H9 (cell line): ENCODE data around the gene CPLX4. TPM values are rescaled to one million over a fixed set of nuclear protein-coding genes. Genes with fewer than 3 reads are reported as not detected.

Experiments
- DNase-seq: peaks from one replicate; pipeline ENCODE4 v3.0.0-alpha.2; 2017
- H2AFZ ChIP-seq: one replicate; pipeline ENCODE4 v1.6.1; 2013; ENCODE audit warnings: mild to moderate bottlenecking, low read length, control low read depth, moderate library complexity
- H2AK5ac ChIP-seq: 2 replicates; pipeline ENCODE4 v1.6.1; 2013; ENCODE audit warnings: low read length, control low read depth, mixed read lengths; ENCODE audit not compliant: insufficient read length
- H2BK120ac ChIP-seq: one replicate; pipeline ENCODE4 v1.6.1; 2013; ENCODE audit warnings: low read depth, mild to moderate bottlenecking, low read length, control low read depth, inconsistent platforms; ENCODE audit not compliant: poor library complexity, severe bottlenecking
- H2BK12ac ChIP-seq: 2 replicates; pipeline ENCODE4 v1.6.1; 2013; ENCODE audit warnings: low read length, control low read depth, mixed read lengths, low read depth; ENCODE audit not compliant: insufficient read length
- H2BK15ac ChIP-seq: 2 replicates; pipeline ENCODE4 v1.6.1; 2013; ENCODE audit warnings: low read depth, low read length, control low read depth
- H2BK20ac ChIP-seq: one replicate; pipeline ENCODE4 v1.6.1; 2013; ENCODE audit warnings: low read depth, mild to moderate bottlenecking, low read length, control low read depth, inconsistent platforms; ENCODE audit not compliant: poor library complexity, severe bottlenecking
- H2BK5ac ChIP-seq: 2 replicates; pipeline ENCODE4 v1.6.1; 2013; ENCODE audit warnings: low read length, control low read depth, mixed read lengths; ENCODE audit not compliant: insufficient read length
- H3K14ac ChIP-seq: 2 replicates; pipeline ENCODE4 v1.6.1; 2013; ENCODE audit warnings: low read length, control low read depth; ENCODE audit not compliant: insufficient read depth
- H3K18ac ChIP-seq: 2 replicates; pipeline ENCODE4 v1.6.1; 2013; ENCODE audit warnings: low read depth, mild to moderate bottlenecking, mixed read lengths, low read length, control low read depth; ENCODE audit not compliant: insufficient read length
- H3K23ac ChIP-seq: 2 replicates; pipeline ENCODE4 v1.6.1; 2013; ENCODE audit warnings: low read length, control low read depth, mixed read lengths, low read depth; ENCODE audit not compliant: insufficient read length
- H3K23me2 ChIP-seq: 2 replicates; pipeline ENCODE4 v1.6.1; 2013; ENCODE audit warnings: low read depth, mild to moderate bottlenecking, mixed read lengths, low read length, control low read depth; ENCODE audit not compliant: insufficient read length, poor library complexity, severe bottlenecking
- H3K27ac ChIP-seq: 2 replicates; pipeline ENCODE4 v1.5.1; 2013; ENCODE audit warnings: low read length, control low read depth, mixed read lengths, low read depth; ENCODE audit not compliant: insufficient read length
- H3K27me3 ChIP-seq: 2 replicates; pipeline ENCODE4 v1.6.1; 2013; ENCODE audit warnings: low read length, control low read depth, inconsistent platforms; ENCODE audit not compliant: insufficient read depth
- H3K4ac ChIP-seq: 2 replicates; pipeline ENCODE4 v1.6.1; 2013; ENCODE audit warnings: low read depth, mild to moderate bottlenecking, control low read depth, inconsistent platforms, low read length, moderate library complexity
- H3K4me1 ChIP-seq: 2 replicates; pipeline ENCODE4 v1.6.1; 2013; ENCODE audit warnings: low read length, control low read depth, inconsistent platforms; ENCODE audit not compliant: insufficient read depth
- H3K4me2 ChIP-seq: 2 replicates; pipeline ENCODE4 v1.6.1; 2013; ENCODE audit warnings: low read length, control low read depth, mixed read lengths; ENCODE audit not compliant: insufficient read length, insufficient read depth
- H3K56ac ChIP-seq: 2 replicates; pipeline ENCODE4 v1.6.1; 2013; ENCODE audit warnings: low read depth, mild to moderate bottlenecking, mixed read lengths, low read length, control low read depth; ENCODE audit not compliant: insufficient read length
- H3K79me1 ChIP-seq: 2 replicates; pipeline ENCODE4 v1.6.1; 2013; ENCODE audit warnings: low read depth, mild to moderate bottlenecking, moderate library complexity, low read length, control low read depth, inconsistent platforms; ENCODE audit not compliant: insufficient read depth, poor library complexity, severe bottlenecking
- H3K79me2 ChIP-seq: 2 replicates; pipeline ENCODE4 v1.6.1; 2013; ENCODE audit warnings: low read length, control low read depth, inconsistent platforms; ENCODE audit not compliant: insufficient read depth
- H3K9ac ChIP-seq: 2 replicates; pipeline ENCODE4 v1.6.1; 2013; ENCODE audit warnings: low read length, control low read depth, mixed read lengths; ENCODE audit not compliant: insufficient read length; ENCODE audit errors: extremely low read depth
- H3K9me3 ChIP-seq: one replicate; pipeline ENCODE4 v1.6.1; 2013; ENCODE audit warnings: low read depth, low read length, inconsistent platforms; ENCODE audit not compliant: control insufficient read depth
- H3T11ph ChIP-seq: one replicate; pipeline ENCODE4 v1.6.1; 2013; ENCODE audit warnings: mild to moderate bottlenecking, low read length, control low read depth, inconsistent platforms
- H4K20me1 ChIP-seq: one replicate; pipeline ENCODE4 v1.6.1; 2013; ENCODE audit not compliant: control insufficient read depth, insufficient read length, insufficient read depth
- H4K5ac ChIP-seq: 2 replicates; pipeline ENCODE4 v1.6.1; 2013; ENCODE audit warnings: low read depth, mild to moderate bottlenecking, mixed read lengths, low read length, control low read depth; ENCODE audit not compliant: insufficient read length
- H4K8ac ChIP-seq: replicated peaks from 2 replicates; pipeline ENCODE4 v1.6.1; 2013; ENCODE audit warnings: low read length, control low read depth, mixed read lengths, low read depth; ENCODE audit not compliant: insufficient read length
- H4K91ac ChIP-seq: 2 replicates; pipeline ENCODE4 v1.6.1; 2013; ENCODE audit warnings: low read depth, mild to moderate bottlenecking, moderate library complexity, mixed read lengths, low read length, control low read depth; ENCODE audit not compliant: insufficient read length
- H3K27ac Mint-ChIP-seq, 3 experiments: 2 replicates in 2 of 3; 3 replicates in 1 of 3; pipeline ENCODE4 v1.8.0; 2020 to 2021; ENCODE audit warnings: mixed read lengths in 3 of 3, mild to moderate bottlenecking in 1 of 3, moderate library complexity in 1 of 3
- H3K27me3 Mint-ChIP-seq: 2 replicates; pipeline ENCODE4 v1.8.0; 2021; ENCODE audit warnings: low read depth, mild to moderate bottlenecking, moderate library complexity, mixed read lengths
- H3K36me3 Mint-ChIP-seq, 3 experiments: 2 replicates in 2 of 3; 3 replicates in 1 of 3; pipeline ENCODE4 v1.8.0; 2020 to 2021; ENCODE audit warnings: low read depth in 3 of 3, mixed read lengths in 3 of 3; ENCODE audit not compliant: insufficient read depth in 1 of 3
- H3K4me1 Mint-ChIP-seq, 2 experiments: 2 replicates each; pipeline ENCODE4 v1.8.0; 2020; ENCODE audit warnings: mixed read lengths in 2 of 2
- H3K4me3 Mint-ChIP-seq, 2 experiments: 2 replicates in 1 of 2; 3 replicates in 1 of 2; pipeline ENCODE4 v1.8.0; 2020 to 2021; ENCODE audit warnings: mild to moderate bottlenecking in 2 of 2, mixed read lengths in 2 of 2, moderate library complexity in 1 of 2
- H3K9me3 Mint-ChIP-seq, 2 experiments: 2 replicates in 1 of 2; 3 replicates in 1 of 2; pipeline ENCODE4 v1.8.0; 2020; ENCODE audit warnings: mild to moderate bottlenecking in 2 of 2, mixed read lengths in 2 of 2, moderate library complexity in 1 of 2
- CTCF ChIP-seq: fragments of 200-600 bp; sonication (generic); conservative IDR thresholded peaks from 3 replicates; pipeline ENCODE4 v1.8.0; 2021; ENCODE audit warnings: antibody characterized with exemption, mild to moderate bottlenecking
- total RNA-seq: library from RNA; stranded (reverse); gene quantifications from 2 replicates; pipeline ENCODE4 v1.2.1, GENCODE V29; 2021

CPLX4 gene
- total RNA-seq, 1 experiment from 2014 or later: not detected

- Mint-ChIP-seq H3K27me3 (peaks cover 50% of the 10 kb centered on the region), H3K4me1 (peaks cover 3 to 10% of the 10 kb centered on the region in 2 experiments)
- H3K18ac ChIP-seq: no peak overlapping the region
Observed at GRCh38 chr18:59293317-59293716, 25.1 kb downstream of the CPLX4 start.

More at GRCh38 chr18:59293317-59293716, 25.1 kb downstream of the CPLX4 start:
- no peak overlapping the region for H4K5ac ChIP-seq
- Mint-ChIP-seq H3K36me3 (no peaks in the 10 kb centered on the region), H3K9me3 (no peaks in the 10 kb centered on the region), H3K27ac (no peak overlapping the region), H3K4me3 (no peak overlapping the region)
- H4K20me1 ChIP-seq: no peaks in the 10 kb centered on the region
- H2AFZ ChIP-seq: no peak overlapping the region
- no peaks in the 10 kb centered on the region for H3K4me1 ChIP-seq
- no peaks in the 10 kb centered on the region for H3K27me3 ChIP-seq
- no peak overlapping the region for H3K27ac ChIP-seq
- no peak overlapping the region for H4K91ac ChIP-seq
- H2BK15ac ChIP-seq: no peak overlapping the region
- no peak overlapping the region for H3K56ac ChIP-seq
- no peak overlapping the region for H3K9ac ChIP-seq
- no peak overlapping the region for H4K8ac ChIP-seq
- no peak overlapping the region for H2AK5ac ChIP-seq
- no peak overlapping the region for H2BK120ac ChIP-seq
- H3K23me2 ChIP-seq: no peaks in the 10 kb centered on the region
- no peak overlapping the region for H3K23ac ChIP-seq
- no peak overlapping the region for H3T11ph ChIP-seq
- no peaks in the 10 kb centered on the region for H3K9me3 ChIP-seq
- H2BK12ac ChIP-seq: no peak overlapping the region
- H3K79me2 ChIP-seq: no peaks in the 10 kb centered on the region
- no peak overlapping the region for H3K4me2 ChIP-seq
- H3K79me1 ChIP-seq: no peaks in the 10 kb centered on the region
- H2BK5ac ChIP-seq: no peak overlapping the region
- no peak overlapping the region for H3K4ac ChIP-seq
- no peak overlapping the region for H2BK20ac ChIP-seq
- DNase-seq: no peak
- no peak for TF ChIP-seq CTCF
- H3K14ac ChIP-seq: no peak overlapping the region
